A673 (cell line): Measurements from ENCODE around the gene ATRIP. TPM values are rescaled to one million over a fixed set of nuclear protein-coding genes. Genes with fewer than 3 reads are reported as not detected.

Experiments
- BruUV-seq: library from RNA; stranded (reverse); fragments of 400-500 nt; replicated peaks from 2 replicates; lab custom pipeline; 2021; lab: Mats Ljungman, UMichigan
- CTCF ChIA-PET: fragments of 300-600 bp; sonication (Branson Sonifier 250); formaldehyde crosslinking; loops from one replicate; lab custom pipeline; 2022; ENCODE audit warnings: antibody characterized with exemption; lab: Charles Lee
- POLR2A ChIA-PET: fragments of 300-600 bp; sonication (Branson Sonifier 250); formaldehyde crosslinking; loops from one replicate; lab custom pipeline; 2022; ENCODE audit warnings: antibody characterized with exemption; ENCODE audit not compliant: low non-redundant PET; lab: Charles Lee
- DNase-seq: peaks from one replicate; pipeline ENCODE4 v3.0.0-alpha.2; 2015; ENCODE audit warnings: low spot score
- H3K27ac ChIP-seq: fragments of 200-600 bp; sonication (generic); 2 replicates; pipeline ENCODE4 v1.5.1; 2016; ENCODE audit warnings: mixed run types, low read depth, mild to moderate bottlenecking, mixed read lengths, antibody characterized with exemption, low read length; ENCODE audit not compliant: poor library complexity, severe bottlenecking
- H3K27me3 ChIP-seq: fragments of 200-600 bp; sonication (generic); replicated peaks from 2 replicates; pipeline ENCODE4 v1.6.1; 2017; ENCODE audit warnings: mixed run types, low read depth, mild to moderate bottlenecking, mixed read lengths, antibody characterized with exemption, low read length; ENCODE audit not compliant: insufficient read depth, poor library complexity
- H3K36me3 ChIP-seq: fragments of 200-600 bp; sonication (generic); 2 replicates; pipeline ENCODE4 v1.6.1; 2016; ENCODE audit warnings: mixed run types, mild to moderate bottlenecking, mixed read lengths, antibody characterized with exemption, low read length; ENCODE audit not compliant: insufficient read depth, poor library complexity, severe bottlenecking
- H3K4me1 ChIP-seq: fragments of 200-600 bp; sonication (generic); 2 replicates; pipeline ENCODE4 v1.6.1; 2017; ENCODE audit warnings: mixed run types, mild to moderate bottlenecking, mixed read lengths, antibody characterized with exemption, low read length; ENCODE audit not compliant: insufficient read depth, poor library complexity, severe bottlenecking
- H3K4me3 ChIP-seq: fragments of 200-600 bp; sonication (generic); 2 replicates; pipeline ENCODE4 v1.5.1; 2016; ENCODE audit warnings: low read depth, mixed run types, mild to moderate bottlenecking, mixed read lengths, low read length; ENCODE audit not compliant: poor library complexity, severe bottlenecking
- H3K9me3 ChIP-seq: fragments of 200-600 bp; sonication (generic); 2 replicates; pipeline ENCODE4 v1.6.1; 2016; ENCODE audit warnings: mixed run types, low read depth, mild to moderate bottlenecking, mixed read lengths, antibody characterized with exemption, low read length; ENCODE audit not compliant: poor library complexity, severe bottlenecking
- EZH2 ChIP-seq: fragments of 200-600 bp; sonication (generic); IDR thresholded peaks from 2 replicates; pipeline ENCODE4 v1.6.1; 2017; ENCODE audit warnings: borderline replicate concordance, low read depth, mild to moderate bottlenecking, mixed read lengths, antibody characterized with exemption, low read length; ENCODE audit not compliant: poor library complexity, severe bottlenecking
- intact Hi-C: fragments of 100-400 bp; cut with micrococcal nuclease; formaldehyde crosslinking; loops from one replicate; pipeline ENCODE4 v1.10.0; 2022; ENCODE audit not compliant: unreplicated experiment
- total RNA-seq: library from RNA; stranded (reverse); gene quantifications from 2 replicates; pipeline ENCODE4 v1.2.3, GENCODE V29; 2021
- TF ChIP-seq, protein P1 (sequence below): fragments of 300-800, 200-600 bp; sonication (generic); conservative IDR thresholded peaks from 2 replicates; pipeline ENCODE4 v1.5.1; 2017; ENCODE audit warnings: low read depth, mild to moderate bottlenecking, antibody characterized with exemption, low read length, moderate library complexity, mixed read lengths

Gene ATRIP
- total RNA-seq, 1 experiment from 2014 or later, result 9.7 TPM

DNA sequence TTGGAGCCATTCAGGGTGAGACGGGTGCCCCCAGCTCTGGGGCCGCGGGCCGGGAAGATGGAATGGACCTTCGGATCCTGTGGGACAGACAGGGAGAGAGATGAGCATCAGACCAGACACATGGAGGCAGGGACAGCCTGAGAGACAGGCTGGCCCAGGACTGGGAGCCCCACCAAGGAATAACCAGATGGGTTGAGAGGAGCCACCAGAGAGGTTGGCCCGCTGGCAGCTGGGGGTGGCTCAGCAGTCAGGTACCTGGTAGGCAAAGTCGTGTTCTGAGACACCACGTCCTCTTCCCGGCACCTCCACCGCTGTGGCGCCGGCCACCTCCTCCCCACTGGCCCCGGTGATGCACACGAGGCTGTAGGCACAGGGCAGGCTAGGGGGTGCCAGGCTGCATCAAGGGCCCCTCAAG is 30.4 kb upstream of the ATRIP start:
- Histone ChIP-seq H3K4me1 (no peaks in the 10 kb centered on the region), H3K9me3 (no peaks in the 10 kb centered on the region), H3K36me3 (no peaks in the 10 kb centered on the region), H3K27ac (no peak overlapping the region), H3K27me3 (no peaks in the 10 kb centered on the region), H3K4me3 (no peak overlapping the region)
- ChIA-PET POLR2A (no interaction called here), CTCF (no interaction called here)
- BruUV-seq, result no TSS peak
- no peak for TF ChIP-seq EZH2
- TF ChIP-seq, protein P1, sequence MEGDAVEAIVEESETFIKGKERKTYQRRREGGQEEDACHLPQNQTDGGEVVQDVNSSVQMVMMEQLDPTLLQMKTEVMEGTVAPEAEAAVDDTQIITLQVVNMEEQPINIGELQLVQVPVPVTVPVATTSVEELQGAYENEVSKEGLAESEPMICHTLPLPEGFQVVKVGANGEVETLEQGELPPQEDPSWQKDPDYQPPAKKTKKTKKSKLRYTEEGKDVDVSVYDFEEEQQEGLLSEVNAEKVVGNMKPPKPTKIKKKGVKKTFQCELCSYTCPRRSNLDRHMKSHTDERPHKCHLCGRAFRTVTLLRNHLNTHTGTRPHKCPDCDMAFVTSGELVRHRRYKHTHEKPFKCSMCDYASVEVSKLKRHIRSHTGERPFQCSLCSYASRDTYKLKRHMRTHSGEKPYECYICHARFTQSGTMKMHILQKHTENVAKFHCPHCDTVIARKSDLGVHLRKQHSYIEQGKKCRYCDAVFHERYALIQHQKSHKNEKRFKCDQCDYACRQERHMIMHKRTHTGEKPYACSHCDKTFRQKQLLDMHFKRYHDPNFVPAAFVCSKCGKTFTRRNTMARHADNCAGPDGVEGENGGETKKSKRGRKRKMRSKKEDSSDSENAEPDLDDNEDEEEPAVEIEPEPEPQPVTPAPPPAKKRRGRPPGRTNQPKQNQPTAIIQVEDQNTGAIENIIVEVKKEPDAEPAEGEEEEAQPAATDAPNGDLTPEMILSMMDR, result no peak
- intact Hi-C loops, result no loop called here
- DNase-seq, result no peak

DNA sequence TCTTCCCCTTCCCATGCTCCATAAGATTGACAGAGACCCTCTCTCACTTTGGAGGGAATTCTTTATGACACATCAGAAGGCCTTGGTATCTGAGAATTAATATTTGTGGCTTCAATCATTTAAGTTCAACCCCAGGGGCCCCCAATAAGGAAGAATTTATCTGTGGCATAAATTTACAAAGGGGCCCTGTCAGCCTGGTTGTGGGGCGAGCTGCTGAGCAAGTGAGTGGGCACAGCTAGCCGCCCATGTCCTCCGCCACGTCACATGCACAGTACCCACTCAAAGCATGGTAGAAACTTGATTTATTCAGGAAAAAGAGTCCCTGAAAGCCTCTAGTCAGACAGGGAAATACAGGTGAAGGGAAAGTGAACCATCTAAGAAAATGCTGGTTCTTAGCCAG is 30.0 kb upstream of the ATRIP start:
- Histone ChIP-seq H3K27me3 (no peaks in the 10 kb centered on the region), H3K27ac (no peak overlapping the region), H3K9me3 (no peaks in the 10 kb centered on the region), H3K4me3 (no peak overlapping the region), H3K4me1 (no peaks in the 10 kb centered on the region), H3K36me3 (no peaks in the 10 kb centered on the region)
- DNase-seq, result no peak
- TF ChIP-seq, protein P1, result no peak
- no peak for TF ChIP-seq EZH2
- BruUV-seq, result no TSS peak
- CTCF ChIA-PET, result no interaction called here
- POLR2A ChIA-PET, result no interaction called here
- intact Hi-C loops, result no loop called here

DNA sequence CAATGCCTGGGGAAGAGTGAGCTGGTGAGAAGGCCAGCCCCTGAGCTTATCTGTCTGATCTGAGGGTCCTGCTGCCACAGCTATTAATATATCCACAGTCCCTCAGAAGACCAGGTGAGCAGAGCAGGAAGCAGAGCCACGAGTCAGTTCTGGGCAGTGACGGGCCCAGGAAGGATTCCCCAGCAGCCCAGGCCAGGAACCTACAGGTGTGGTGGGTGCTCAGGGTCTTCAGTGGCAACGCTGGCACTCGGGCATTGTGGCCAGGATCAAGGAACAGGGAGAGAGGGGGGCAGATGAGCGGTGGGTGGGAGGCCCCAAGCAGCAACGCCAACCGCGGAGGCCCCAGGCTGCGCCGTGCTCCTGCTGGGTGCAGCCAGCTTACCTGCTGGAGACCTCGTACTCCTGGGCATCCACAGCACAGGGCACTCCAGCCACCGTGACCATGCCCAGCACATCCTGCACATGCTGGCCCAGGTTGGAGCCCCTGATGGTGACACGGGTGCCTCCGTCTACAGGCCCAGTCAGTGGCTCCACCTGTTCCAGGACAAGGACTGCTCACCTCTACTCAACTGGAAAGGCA is 28.9 kb upstream of the ATRIP start:
- no peak for TF ChIP-seq EZH2
- TF ChIP-seq, protein P1, result no peak
- CTCF ChIA-PET, result no interaction called here
- intact Hi-C loops, result no loop called here

More for the DNA sequence above, 28.9 kb upstream of the ATRIP start:
- Histone ChIP-seq H3K27ac (no peak overlapping the region), H3K27me3 (no peaks in the 10 kb centered on the region), H3K4me1 (no peaks in the 10 kb centered on the region), H3K36me3 (no peaks in the 10 kb centered on the region), H3K9me3 (no peaks in the 10 kb centered on the region), H3K4me3 (no peak overlapping the region)
- POLR2A ChIA-PET, result no interaction called here
- BruUV-seq, result no TSS peak
- no peak for DNase-seq
